HEK293T (cell line): ENCODE measurements around the gene SCUBE1.
A peak's percentile ranks its signal among the peaks of the same experiment; 100 is the strongest.

Source experiments
- CTCF ChIA-PET: fragments of 350-600 bp; formaldehyde crosslinking; extraction: SDS; loops from one replicate; lab custom pipeline; 2021; ENCODE audit warnings: antibody characterized with exemption, inconsistent platforms; lab: Yijun Ruan, JAX
- POLR2A ChIA-PET: fragments of 350-600 bp; formaldehyde crosslinking; extraction: SDS; loops from one replicate; lab custom pipeline; 2020; ENCODE audit warnings: antibody characterized with exemption, inconsistent platforms; lab: Yijun Ruan, JAX
- DNase-seq: peaks from one replicate; pipeline ENCODE4 v3.0.0; 2012; ENCODE audit warnings: mixed read lengths; ENCODE audit errors: extremely low spot score
- ARNT ChIP-seq: fragments of 450-650 bp; IDR thresholded peaks from 2 replicates; pipeline ENCODE4 v1.6.1; 2017; ENCODE audit warnings: mild to moderate bottlenecking
- BHLHE40 ChIP-seq: fragments of 450-650 bp; IDR thresholded peaks from 2 replicates; pipeline ENCODE4 v1.6.1; 2016; ENCODE audit warnings: mild to moderate bottlenecking, moderate library complexity, borderline replicate concordance
- CTBP1 ChIP-seq: fragments of 450-650 bp; IDR thresholded peaks from 2 replicates; pipeline ENCODE4 v1.6.1; 2016; ENCODE audit warnings: borderline replicate concordance
- ELF4 ChIP-seq: fragments of 450-650 bp; IDR thresholded peaks from 2 replicates; pipeline ENCODE4 v1.6.1; 2017; ENCODE audit warnings: antibody characterized with exemption
- FOXA1 ChIP-seq: fragments of 450-650 bp; IDR thresholded peaks from 2 replicates; pipeline ENCODE4 v1.6.1; 2016; ENCODE audit warnings: mild to moderate bottlenecking
- FOXK2 ChIP-seq: fragments of 450-650 bp; IDR thresholded peaks from 2 replicates; pipeline ENCODE4 v1.6.1; 2016; ENCODE audit warnings: mild to moderate bottlenecking
- FOXM1 ChIP-seq: fragments of 450-650 bp; IDR thresholded peaks from 2 replicates; pipeline ENCODE4 v1.6.1; 2017; ENCODE audit warnings: mild to moderate bottlenecking, borderline replicate concordance
- HDGF ChIP-seq: fragments of 450-650 bp; IDR thresholded peaks from 2 replicates; pipeline ENCODE4 v1.6.1; 2017; ENCODE audit warnings: antibody characterized with exemption, borderline replicate concordance
- L3MBTL2 ChIP-seq: fragments of 450-650 bp; conservative IDR thresholded peaks from 2 replicates; pipeline ENCODE4 v1.6.1; 2016; ENCODE audit warnings: mild to moderate bottlenecking
- LEF1 ChIP-seq: fragments of 450-650 bp; IDR thresholded peaks from 2 replicates; pipeline ENCODE4 v1.6.1; 2017; ENCODE audit warnings: mild to moderate bottlenecking, borderline replicate concordance
- NFRKB ChIP-seq: fragments of 450-650 bp; IDR thresholded peaks from 2 replicates; pipeline ENCODE4 v1.6.1; 2016; ENCODE audit warnings: mild to moderate bottlenecking, moderate library complexity
- PKNOX1 ChIP-seq: fragments of 450-650 bp; IDR thresholded peaks from 2 replicates; pipeline ENCODE4 v1.6.1; 2016
- SP1 ChIP-seq: fragments of 450-650 bp; IDR thresholded peaks from 2 replicates; pipeline ENCODE4 v1.6.1; 2017
- SUZ12 ChIP-seq: fragments of 450-650 bp; IDR thresholded peaks from 2 replicates; pipeline ENCODE4 v1.6.1; 2016; ENCODE audit warnings: mild to moderate bottlenecking
- TARDBP ChIP-seq: fragments of 450-650 bp; IDR thresholded peaks from 2 replicates; pipeline ENCODE4 v1.6.1; 2016
- ZNF384 ChIP-seq: fragments of 450-650 bp; IDR thresholded peaks from 2 replicates; pipeline ENCODE4 v1.6.1; 2016

The SCUBE1 gene

GRCh38 chr22:43377896-43378704, 34.9 kb upstream of the SCUBE1 start:
- ChIA-PET POLR2A (no interaction called here), CTCF (interaction anchor here (0.6 to 1.6 kb wide), 8 partner anchors 21 to 505 kb away, joined by 3 to 6 read pairs (median 4); partner anchors contain the start of gene TTLL12)
- no peak for DNase-seq
- TF ChIP-seq ZNF384 (no peak), LEF1 (no peak), SUZ12 (no peak)

- CTCF ChIA-PET: interaction anchor here (0.6 to 1.4 kb wide), 5 partner anchors 30 to 385 kb away, joined by 3 to 6 read pairs (median 3); no protein-coding TSS in a partner anchor
- POLR2A ChIA-PET: no interaction called here
- DNase-seq: no peak
- no peak for TF ChIP-seq ELF4
Measured at GRCh38 chr22:43377548-43377895, 34.4 kb upstream of the SCUBE1 start.

GRCh38 chr22:43376765-43377547, 33.8 kb upstream of the SCUBE1 start:
- CTCF ChIA-PET: interaction anchor here (0.6 to 1.0 kb wide), 2 partner anchors 109 to 386 kb away, joined by 3 read pairs; no protein-coding TSS in a partner anchor
- TF ChIP-seq FOXK2: no peak
- no peak for TF ChIP-seq L3MBTL2
- no peak for TF ChIP-seq FOXA1
- peak; percentile 62 for TF ChIP-seq ZNF384
- no peak for TF ChIP-seq ARNT
- no peak for TF ChIP-seq LEF1
- POLR2A ChIA-PET: no interaction called here
- DNase-seq: no peak

GRCh38 chr22:43375951-43376455, 32.8 kb upstream of the SCUBE1 start:
- ChIA-PET POLR2A (no interaction called here), CTCF (interaction anchor here (1.0 kb wide), 1 partner anchor 10 kb away, joined by 3 read pairs; no protein-coding TSS in a partner anchor)
- no peak for TF ChIP-seq NFRKB
- TF ChIP-seq L3MBTL2: no peak
- no peak for TF ChIP-seq LEF1
- no peak for TF ChIP-seq ZNF384
- no peak for TF ChIP-seq FOXA1
- TF ChIP-seq SUZ12: no peak
- no peak for TF ChIP-seq PKNOX1
- TF ChIP-seq FOXM1: no peak
- TF ChIP-seq FOXK2: no peak
- no peak for TF ChIP-seq ELF4
- TF ChIP-seq ARNT: no peak
- no peak for TF ChIP-seq SP1
- no peak for TF ChIP-seq TARDBP
- no peak for TF ChIP-seq BHLHE40
- TF ChIP-seq HDGF: no peak
- no peak for TF ChIP-seq CTBP1
- no peak for DNase-seq

GRCh38 chr22:43370036-43370435, 26.9 kb upstream of the SCUBE1 start:
- CTCF ChIA-PET: no interaction called here
- POLR2A ChIA-PET: no interaction called here

GRCh38 chr22:43365715-43366440, 22.7 kb upstream of the SCUBE1 start:
- TF ChIP-seq NFRKB (no peak), TARDBP (no peak), FOXK2 (no peak), ARNT (no peak), L3MBTL2 (no peak), ZNF384 (no peak), ELF4 (no peak), SP1 (no peak), BHLHE40 (no peak), FOXA1 (no peak), CTBP1 (no peak), PKNOX1 (no peak), FOXM1 (no peak), LEF1 (no peak), SUZ12 (no peak), HDGF (no peak)
- ChIA-PET CTCF (no interaction called here), POLR2A (no interaction called here)
- no peak for DNase-seq

More at GRCh38 chr22:43370036-43370435, 26.9 kb upstream of the SCUBE1 start:
- DNase-seq: no peak
- no peak for TF ChIP-seq FOXK2
- TF ChIP-seq ARNT: no peak
- TF ChIP-seq HDGF: no peak
- TF ChIP-seq FOXA1: no peak
